NCI-H2227 (cell line): ENCODE measurements around the gene UTP11.

Experiments
- DNase-seq: peaks from one replicate; lab custom pipeline; 2025; ENCODE audit not compliant: unreplicated experiment; lab: John Stamatoyannopoulos, UW

UTP11 gene

DNA sequence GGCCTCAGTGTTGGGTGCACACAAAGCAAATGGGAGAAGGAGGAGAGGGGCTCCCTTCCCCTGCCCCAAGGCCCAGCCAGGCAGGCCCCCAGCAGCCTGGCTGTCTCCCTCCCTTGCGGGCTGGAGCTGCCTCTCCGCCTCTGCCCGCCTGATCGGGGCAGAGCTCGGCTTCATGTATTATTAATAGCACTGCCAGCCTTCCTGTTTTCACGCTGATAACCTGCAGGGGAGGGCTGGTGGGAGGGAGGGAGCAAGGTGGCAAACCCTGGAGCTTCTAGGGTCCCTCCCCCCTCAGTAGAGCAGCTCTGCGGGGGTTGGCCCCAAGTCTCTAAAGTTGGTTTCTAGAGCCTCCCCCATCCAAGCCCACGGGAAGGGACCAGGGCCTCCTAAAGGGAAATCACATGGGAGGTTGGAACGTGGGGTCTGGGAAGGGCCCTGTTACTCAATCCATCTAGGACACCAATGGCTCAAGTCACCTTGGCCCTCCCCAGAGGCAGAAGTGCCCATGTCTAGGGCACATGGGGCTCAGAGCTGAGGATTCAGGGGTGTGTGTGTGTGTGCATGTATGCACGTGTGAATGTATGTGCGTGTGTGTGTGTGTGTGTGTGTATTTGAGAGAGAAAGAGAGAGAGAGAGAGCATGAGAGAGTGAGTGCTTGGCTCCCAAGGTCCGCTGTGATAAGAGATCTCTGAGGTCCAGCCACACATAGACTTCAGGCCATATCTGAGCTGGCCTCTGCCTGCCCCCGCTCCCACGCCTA lies 55.9 kb downstream of the UTP11 start:
- no peak for DNase-seq

DNA sequence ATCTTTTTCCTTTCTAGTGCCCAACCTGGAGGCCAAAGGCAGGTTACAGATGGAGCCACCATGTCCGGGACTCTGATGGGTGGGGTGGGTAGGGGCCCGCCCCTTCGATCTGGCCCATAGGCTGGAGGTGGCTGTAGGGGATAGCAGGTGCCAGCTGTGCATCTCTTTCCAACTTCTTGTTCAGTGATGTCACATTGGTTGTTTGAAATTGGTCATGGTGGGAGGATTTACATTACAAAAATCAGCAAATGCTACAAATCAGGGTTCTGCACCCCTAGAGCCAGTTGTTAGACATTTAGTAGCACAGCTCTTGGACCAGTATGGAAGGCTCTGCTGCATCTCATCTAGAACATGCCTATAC lies 56.4 kb downstream of the UTP11 start:
- DNase-seq = no peak

DNA sequence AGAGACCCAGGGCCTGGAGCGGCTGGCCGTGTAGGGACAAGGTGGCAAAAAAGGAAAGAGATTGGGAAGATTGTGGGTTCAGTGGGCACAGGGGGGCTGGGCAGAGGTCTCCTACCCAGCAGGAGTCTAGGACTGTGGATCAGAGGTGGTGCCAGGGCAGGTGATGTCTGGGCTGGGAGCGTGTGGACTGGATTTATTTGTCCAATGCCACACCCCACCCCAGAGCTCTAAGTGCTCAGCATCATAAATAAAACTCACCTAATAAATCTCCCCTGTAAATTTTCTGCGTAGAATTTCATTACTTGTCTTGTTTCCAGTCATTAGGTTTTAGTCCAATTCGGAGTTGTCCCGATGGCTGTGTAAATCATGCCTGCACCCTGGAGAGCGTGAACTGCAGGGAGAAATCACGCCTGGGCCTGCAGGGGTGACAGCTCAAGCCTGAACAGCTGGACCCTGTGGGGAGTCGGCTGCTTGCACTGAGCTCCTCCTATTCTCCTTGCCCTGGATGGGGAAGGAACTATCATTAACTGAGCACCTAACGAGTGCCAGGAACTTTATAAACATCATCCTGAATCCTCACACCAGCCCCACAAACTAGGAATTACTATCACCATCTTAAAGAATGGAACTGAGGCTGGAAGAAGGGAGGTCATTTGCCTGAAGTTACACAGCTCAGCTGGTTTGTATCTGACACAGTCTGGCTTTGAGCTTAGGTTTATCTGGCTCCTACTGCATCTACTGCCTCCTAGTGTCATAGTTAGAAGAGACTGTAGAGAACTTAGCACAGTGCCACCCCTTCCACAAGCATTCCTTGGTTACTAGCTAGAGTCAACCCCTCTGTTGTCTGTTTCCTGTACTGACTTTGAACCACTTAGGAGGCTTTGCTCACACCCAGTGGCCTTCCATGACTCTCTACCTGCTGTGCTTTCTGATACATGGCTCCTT lies 59.0 kb downstream of the UTP11 start:
- DNase-seq = no peak

DNA sequence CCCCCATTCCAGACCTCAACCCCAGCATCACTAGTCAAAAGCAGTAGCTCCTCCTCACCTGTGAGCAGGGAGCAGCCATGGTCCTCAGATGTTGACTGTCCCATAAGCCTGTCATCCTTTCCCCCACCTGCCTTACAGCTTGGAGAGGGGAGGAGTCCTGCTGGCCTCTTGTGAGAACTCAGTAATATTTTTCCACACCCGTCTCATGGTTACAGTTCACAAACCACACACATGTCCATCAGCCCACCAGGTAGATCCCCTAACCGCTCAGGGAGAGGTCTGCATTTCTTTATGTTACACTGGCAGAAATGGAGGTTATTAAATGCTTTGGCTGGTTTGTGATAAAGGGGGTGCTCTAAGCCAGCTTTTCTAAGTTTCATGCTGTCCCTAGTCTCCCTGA lies 60.3 kb downstream of the UTP11 start:
- DNase-seq = no peak

DNA sequence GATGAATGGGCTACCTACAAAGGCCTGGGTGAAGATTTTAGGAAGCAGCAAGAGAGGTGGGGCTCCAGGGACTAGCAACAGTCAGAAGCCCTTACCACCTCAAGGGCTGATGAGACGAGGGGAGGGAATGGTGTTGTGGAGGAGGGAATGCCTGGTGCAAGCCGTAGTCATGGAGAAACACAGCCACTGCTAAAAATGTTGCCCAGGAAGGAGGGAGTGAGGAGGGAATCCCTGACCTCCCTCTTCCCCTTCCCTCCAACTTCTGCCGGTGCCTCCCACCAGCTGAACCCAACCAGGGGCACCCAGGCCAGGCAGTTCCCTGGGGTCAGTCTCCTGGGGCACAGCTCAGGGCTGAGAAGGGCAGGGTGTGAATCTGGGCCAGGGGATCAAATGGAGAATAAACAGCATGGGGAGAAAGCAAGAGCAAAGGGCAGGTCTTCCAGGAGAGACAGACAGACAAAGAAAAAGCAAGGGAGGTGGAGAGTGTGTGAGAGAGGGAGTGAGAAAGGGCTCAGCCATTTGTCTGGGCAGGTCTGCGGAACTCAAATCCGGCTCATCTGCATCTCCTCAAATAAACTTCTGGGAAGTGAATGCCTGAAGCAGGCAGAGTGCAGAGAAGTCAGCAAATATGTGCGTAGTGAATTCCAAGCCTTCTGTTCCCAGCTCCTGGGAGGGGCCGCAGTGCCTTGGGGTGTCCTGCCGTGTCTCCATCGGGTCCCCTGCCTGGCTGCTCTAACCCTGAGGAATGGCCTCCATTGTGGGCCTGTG lies 61.2 kb downstream of the UTP11 start:
- DNase-seq = no peak

DNA sequence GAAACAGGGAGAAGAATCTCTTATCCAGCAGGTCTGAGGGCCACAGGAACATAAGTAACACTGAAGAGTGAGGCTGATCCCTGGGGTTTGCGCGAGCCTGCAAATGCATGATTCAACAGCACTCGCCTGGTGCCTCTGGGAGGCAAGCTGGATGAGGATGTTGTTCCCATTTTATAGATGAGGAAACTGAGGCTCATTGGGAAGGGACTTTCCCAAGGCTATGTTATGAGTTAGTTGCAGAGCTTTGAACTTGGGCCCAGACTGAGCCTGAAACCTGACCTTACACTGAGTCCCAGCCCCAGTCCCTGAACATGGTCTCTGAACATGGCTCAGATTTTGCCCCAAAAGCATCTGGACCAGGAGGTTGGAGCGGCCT lies 61.8 kb downstream of the UTP11 start:
- DNase-seq = no peak
